GM19438 (cell line): ENCODE results near the gene TENM4.

ENCODE experiments used
- ATAC-seq: cut with Tn5 transposase; IDR thresholded peaks from one replicate; pipeline ENCODE4 v1.9.1; 2021; ENCODE audit warnings: low read depth; ENCODE audit not compliant: unreplicated experiment

Gene TENM4

DNA sequence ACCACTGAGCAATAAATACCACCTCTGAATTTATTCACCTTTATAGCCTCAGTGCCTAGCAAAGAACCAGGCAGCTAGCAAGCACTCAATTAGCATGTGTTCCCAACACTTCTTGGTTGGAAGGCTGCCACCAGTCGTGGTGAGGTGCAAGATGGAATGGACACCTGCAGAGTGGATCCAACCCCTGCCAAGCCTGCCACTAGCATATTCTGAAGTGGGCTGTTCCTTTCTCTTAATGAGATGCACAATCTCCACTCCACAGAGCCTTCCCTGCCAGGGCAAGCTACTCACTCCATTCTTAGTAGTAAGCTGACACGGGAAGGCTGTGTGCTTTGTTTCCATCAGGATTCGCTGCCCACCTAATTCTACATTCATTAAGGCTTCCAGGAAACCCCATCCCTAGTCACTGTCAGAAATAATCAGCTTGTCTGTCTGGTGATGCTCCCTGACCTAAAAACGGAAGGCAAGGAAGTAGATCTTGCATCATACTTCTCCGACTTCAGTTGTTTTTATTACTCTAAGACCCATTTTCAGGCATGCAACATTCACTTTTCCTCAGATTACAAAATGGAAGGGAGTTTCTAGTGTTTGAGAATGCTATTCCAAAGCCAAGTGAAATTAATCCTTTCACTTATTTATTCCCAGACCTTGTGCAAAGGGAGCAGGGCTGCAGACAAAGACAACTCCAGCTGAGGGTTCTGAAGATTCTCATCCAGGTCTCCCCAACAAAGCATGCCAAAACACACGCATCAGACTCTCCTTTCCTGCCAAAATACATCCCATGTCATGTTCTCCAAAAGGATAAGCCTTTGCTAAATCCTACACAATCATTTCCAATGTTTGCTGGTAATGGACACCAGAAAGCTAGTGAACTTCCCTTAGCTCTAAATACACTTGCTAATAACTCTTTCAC, 128.0 kb downstream of the TENM4 start:
- no peak for ATAC-seq

DNA sequence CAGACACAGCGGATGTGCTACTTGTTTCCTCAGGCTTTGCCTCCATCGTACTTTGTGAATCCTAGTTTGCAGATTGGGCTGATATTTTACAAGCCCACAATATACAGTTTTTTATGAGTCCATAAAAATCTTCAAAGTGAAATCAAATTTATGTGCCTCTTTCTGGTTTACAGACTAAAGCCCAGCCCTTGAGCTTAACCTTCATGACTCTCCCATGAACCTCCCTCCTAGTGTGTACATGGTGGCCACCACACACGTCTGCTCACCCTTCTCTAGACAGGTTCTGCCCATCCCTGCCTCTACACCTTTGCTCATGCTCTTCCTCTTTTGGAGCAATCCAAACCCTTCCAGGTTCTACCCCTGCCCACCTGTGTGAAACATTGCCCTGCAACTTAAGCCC, 129.4 kb downstream of the TENM4 start:
- no peak for ATAC-seq

DNA sequence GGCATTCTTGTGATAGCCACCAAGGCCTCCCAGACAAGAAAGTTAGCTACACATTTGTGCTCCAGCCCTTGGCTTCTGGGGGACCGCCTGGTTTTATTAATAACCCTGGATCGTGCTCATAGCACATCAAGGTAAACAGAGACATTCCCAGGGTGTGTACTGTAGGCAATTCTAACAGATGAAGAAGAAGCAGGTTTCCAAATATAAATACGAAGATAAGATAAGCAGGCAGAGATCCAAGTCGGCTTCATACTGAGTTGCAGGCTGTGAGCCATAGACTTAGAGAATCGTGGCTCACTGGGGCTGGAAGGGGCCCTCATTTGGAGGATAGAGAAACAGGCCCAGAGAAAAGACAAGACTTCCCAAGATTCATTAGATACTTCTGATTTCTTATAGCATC, 131.4 kb downstream of the TENM4 start:
- ATAC-seq, result no peak

DNA sequence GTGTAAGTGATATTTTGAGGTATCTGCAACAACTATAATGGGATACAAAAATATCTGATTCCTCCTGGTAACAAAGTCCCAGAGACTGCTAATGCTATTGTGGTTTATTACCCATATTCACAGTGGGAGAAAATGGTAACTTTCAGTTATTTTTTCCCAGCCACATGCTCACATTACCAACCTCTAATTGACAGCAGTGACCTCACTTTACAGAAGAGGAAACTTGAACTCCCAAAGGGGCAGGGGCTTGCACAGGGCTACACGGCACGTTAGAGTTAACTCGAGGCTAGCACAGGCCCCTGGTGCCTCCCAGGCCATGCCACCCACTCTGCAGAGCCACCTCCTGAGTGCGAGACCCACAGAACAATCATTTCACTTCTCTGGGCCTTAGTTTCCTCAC, 132.4 kb downstream of the TENM4 start:
- no peak for ATAC-seq

DNA sequence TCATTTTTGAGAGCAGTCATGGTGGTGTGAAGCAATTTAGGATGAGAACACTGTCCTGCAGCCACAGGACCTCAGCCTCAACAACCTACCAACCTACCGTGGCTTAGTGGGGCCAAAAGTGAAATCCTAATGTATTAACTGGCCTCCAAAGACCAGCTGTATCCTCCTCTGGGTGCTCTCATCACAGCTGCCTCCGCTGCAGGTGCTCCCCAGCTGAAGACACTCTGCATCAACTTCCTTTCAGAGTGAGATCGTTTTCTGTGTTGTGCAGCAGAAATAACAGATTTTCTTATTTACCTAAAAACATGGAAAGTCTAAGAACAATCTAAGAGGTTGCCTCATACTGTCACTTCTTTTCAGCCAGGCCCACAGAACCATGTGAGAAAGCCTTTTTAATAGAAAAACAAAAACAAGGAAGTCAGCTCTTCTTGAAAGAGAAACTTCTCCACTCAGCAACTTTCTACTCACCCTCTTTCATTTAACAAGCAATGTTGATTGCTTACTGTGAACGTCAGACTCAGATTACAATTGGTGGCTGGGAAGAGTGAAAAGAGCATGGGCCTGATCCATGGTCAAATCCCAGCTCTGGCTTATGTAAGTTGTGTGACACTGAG, 136.1 kb downstream of the TENM4 start:
- ATAC-seq, result no peak

DNA sequence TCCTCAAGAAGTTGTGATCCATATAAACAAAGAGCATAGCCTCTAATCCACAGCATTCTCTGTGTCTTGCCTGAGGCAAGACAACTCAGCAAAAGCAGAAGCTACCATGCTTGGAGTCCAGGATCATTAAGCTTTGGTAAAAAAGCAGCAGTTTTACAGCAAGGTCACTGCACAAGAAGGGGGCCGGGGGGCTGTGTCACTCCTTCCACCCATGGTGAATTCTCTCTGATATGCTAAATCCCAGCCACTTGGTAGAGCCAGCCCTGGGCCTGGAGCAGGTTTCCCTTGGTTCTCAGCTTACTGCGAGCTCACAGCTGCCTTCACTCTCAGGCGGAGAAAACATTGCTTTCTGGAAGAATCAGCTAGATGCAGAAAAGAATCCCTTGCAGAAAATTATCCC, 144.7 kb downstream of the TENM4 start:
- ATAC-seq, result no peak

DNA sequence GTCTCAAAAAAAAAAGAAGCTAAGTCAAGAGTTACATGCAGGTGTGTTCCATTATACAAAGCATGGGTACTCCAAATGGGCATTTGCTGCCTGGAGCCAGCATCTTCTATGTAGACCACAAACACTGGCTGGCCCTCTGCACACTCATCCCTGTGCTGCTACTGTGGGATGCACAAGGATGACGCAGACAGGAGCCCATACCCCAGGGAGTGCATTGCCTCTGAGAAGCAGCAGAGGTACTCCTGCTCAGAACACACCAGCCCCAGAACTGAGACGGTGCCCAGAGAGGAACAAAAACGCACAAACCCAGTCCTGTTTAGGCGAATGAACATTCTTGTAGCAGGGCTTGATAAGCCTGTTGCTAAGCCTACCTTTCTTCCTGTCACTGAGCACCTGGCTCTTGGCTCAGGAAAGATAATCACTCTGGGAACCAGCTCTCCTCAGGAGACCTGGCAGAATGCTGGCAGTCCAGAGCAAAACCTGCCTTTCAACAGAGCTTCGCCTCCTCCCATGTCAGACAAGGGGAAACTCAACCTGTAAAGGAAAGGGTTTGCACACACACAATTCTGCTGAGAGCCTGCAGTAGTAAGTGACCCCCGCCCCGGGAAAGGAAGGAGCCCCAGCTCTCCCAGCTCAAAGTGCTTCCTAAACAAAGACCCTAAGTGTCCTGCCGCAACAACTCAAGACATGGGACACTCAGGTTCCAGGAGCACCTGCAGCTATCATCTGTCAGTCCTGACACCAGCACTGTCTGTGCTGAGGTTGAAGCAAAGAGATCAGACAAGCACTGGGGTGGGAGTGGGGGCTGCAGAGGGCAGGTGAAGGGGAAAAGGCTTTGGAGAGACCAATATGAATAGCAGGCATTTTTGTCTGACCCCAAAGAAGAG, 145.7 kb downstream of the TENM4 start:
- no peak for ATAC-seq

DNA sequence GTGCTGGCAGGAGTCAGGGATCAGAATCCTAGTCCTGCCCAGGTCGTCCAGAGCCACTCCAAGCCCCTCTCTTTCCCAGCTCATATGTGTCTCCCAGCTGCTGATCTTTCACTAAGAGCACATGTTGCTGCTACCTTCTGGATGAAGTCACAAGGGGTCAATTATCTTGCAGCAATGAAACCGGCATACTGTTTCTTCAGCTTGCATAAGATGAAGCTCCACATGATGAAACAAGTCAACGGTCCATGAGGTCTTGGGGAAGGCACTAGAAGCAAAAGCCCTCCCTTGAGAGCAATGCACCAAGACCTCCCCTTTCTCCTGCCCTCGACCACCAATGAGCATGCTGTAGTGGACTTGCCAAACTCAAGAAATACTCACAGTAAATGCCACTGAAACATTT, 148.9 kb downstream of the TENM4 start:
- no peak for ATAC-seq

DNA sequence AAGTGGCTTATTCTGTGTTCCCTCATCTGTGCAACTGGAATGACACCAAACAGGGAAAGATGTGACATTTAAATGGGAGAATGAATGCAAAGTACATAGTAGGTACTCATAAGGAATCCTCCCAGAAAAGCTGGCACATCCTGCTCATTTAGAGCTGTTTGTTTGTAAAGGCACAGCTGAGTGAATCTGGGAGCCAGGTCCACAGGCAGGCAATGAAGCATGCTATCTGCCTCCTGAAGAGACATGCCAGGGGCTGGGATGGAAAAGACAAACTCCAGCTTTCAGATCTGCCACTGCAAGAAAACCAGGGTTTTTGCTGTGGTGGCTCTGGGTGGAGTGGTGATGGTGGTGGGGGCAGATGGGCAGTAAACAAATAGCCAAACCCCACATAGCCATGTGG, 150.1 kb downstream of the TENM4 start:
- ATAC-seq, result no peak

DNA sequence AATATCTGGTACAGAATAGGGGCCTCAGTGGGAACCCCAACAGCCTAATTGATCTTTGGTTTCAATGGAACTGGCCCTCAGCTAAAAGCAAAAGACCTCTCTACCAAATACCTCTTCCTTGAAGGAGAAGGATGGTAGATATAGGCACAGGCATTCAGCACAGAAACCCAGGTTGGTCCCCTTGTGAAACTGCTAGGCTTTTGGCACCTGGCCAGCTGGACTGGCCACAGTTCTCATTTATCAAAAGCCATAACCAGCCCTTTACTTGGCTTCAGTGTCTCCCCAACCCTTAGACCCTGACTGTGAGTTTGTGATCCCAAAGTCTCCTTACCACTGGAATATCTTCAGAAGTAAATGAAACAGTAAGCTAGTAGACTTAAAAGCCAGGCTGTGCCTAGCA, 152.9 kb downstream of the TENM4 start:
- ATAC-seq, result no peak

DNA sequence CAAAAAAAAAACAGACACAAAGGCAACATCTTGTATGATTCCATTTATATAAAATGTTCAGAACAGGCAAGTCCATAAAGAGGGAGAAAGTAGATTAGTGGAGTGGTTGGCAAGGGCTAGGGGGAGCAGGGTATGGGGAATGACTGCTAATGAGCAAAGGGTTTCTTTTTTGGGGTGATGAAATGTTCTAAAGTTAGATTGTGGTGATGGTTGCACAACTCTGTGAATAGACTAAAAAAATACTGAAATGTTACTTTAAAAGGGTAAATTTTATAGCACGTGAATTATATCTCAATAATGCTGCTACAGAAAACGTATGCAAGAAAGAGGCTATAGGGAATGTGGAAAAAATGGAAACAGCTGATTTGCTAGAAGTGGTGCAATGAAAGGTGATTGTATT, 155.1 kb downstream of the TENM4 start:
- no peak for ATAC-seq

DNA sequence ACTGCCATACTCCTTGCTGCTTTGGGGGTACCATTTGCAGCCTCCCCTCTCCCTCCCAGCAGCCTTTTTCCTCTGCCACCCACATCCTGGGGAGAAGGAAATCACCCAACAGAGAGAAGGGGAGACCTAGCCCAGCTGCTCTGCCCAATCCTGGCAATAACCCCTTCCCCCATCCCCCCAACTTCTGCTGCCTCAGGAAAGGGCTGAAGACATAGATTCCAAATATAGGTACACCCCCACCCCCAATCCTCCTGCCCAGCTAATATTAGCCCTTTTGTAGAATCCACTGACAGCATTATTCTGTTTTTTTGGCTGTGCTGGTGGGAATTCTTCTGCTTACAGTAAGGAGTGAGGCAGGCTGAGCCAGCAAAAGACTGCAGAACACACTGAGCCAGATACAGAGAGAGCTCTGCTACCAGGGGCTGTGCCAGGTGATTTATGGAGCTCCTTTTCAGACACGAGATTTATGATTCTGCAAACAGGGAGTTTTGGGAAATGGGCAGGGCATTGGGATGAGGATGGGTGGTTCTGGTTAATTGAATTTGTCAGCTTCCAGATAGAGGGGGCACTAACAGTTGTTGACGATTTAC, 164.0 kb downstream of the TENM4 start:
- no peak for ATAC-seq

DNA sequence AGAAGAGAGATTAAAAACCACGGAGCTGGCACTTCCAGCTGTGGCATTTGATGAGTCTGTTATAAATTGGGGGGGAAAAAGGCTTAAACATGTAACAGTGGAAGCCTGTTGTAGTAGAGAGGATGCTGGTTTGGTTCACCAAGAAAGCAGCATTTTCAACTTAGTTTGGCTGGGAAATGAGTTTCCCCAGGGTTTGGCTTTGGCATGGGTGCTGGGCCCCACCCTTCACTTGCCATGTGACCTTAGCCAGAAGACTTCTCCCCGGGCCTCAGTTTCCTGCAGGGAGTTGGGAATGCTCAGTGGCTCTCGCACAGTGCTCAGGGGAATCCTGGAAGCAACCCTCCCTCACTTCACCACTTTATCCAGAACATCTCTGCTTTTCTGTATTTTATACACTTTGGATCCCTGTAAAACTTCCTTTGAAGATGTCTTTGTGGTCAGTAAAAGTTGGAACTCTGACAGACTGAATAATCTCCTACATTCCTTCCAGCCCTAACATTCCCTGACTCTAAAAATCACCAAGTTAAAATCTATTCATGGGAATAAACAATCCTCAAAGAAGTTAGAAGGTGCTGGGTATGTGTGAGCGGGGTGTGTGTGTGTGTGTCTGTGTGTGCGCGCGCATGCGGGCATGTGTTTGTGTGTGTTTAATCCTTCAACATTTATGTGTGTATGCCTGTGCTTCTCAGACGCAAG, 166.0 kb downstream of the TENM4 start:
- ATAC-seq, result no peak

DNA sequence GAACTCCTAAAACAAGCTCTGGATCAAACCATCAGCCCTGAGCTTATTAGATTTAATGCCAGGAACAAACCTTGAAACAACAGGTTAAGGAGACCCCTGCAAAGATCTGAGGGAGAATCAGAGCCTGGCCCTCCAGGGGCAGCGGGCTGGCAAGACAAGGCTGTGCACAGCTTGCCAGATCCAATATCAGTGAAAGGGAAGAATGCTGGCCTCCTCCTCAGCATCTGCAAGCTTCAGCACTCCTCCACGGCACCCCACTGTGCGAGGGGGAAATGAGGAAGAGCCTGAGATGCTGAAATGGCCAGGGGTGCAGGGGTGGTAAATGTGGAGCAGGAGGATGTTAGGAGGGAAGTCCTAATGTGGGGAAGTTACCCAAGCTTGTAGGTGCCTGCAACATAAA, 167.0 kb downstream of the TENM4 start:
- ATAC-seq, result no peak

DNA sequence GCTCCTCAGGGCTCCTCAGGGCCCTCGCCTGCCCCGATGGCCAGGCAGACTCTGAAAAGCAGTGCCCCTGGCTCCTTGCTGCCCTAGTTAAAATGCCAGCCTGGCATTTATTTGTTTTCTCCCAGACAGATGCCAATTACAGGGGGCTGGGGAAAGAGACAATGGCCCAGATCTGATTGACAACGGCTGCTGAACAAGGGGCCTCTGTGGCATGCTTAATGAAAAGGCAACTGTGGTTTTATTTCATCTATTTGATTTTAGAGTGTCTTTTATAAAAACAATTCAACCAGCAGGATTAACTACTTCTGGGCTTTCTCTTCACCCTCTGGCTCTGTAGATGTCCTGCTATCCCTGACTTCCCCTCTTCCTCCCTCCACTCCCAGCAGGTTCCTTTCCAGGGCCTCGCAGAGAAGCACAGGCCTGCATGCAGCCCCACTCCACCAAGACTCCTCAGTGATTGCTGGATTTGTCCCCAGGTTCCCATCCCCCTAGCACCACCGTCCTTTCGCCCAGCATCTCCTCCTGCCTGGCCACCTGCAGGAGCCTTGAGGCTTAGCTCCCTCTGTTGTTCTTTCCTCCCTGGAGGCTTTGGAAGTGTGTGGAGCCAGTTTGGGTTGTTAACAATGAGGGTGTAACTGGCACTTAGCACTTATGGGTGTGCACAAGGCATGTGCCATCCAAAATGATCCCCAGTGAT, 171.1 kb downstream of the TENM4 start:
- ATAC-seq, result no peak

DNA sequence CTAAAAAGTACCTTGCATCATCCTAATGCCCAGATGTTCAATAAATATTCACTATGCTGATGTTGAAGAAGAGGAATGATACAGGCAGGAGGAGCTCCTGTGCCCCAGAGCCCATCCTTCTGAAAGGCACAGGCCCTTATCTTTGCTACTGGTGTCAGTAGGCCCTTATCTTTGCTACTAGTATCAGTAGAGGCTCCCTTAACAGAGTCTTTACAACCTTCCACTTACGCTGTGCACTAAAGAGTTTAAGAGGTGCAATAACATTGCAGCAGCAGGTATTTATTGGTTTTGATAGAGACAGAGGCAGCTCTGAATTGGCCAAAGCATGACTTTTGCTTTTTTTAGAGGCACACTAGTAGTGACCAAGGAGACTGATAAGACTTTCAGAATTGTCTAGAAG, 174.4 kb downstream of the TENM4 start:
- no peak for ATAC-seq

DNA sequence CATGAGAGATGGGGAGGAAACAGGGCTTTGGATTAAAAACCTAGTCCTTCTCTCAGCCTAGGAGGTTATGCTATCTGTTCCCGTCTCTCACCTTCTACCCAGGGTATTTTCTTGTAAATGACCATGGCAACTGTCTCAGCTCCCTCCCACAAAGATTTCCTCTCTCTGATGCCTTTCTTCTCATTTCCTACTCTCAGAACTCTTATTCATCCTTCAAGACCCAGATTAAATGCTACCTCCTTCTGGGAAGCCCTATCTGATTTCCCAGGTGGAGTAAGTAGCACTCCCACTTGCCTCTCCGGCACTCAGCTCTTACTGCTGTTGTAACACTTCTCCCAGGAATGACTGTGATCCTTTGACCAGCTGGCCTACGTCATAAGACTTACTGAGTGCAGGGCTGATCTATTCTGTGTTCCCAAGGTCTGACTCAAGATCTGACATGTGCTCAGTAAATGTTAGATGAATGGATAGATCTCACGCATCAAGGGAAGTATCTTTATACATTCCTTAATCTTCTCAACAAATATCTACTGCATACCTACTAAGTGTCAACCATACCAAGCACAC, 175.0 kb downstream of the TENM4 start:
- ATAC-seq, result no peak

DNA sequence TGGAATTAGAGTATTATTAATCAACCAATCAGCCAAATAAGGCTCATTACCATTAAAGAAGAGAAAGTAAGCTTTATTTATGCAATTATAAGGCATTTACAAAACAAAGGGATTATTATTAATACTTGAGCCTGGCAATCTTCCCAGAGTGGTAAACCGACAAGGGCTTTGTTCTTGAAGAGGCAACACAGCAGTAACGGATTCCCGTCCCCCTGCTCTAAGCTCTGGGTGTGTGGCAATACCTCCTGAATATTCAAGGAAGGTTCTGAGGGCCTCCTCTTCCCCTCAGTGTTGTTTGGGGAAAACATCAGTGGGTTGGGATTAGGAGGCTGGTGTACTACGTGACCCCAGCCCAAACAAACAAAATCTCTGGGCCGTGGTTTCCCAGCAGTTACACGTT, 176.5 kb downstream of the TENM4 start:
- no peak for ATAC-seq

DNA sequence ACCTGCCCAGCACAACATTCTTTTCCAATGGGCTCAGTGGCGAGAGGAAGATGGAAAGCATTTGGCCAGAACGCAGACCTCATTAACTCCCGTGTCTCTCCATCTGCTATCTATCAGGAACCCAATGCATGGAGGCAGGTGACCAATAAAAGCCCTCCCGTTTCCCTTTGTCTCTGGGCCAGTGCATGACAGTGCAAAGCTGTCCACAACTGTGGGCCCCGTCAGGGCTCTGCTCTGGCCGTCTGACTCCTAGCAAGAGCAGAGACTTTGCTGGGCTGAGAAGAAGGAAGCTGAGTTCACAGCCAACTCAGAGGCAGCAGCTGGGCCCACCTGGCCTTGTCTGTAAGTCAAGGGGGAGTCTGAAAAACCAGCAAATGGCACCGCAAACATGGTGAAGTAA, 177.8 kb downstream of the TENM4 start:
- no peak for ATAC-seq
